HCT116 (cell line): ENCODE measurements around the gene RELB. TPM values are rescaled to one million over a fixed set of nuclear protein-coding genes. Genes with fewer than 3 reads are reported as not detected.

ENCODE experiments used
- ATAC-seq: fragments of 200-7000 bp; cut with Tn5 transposase; 2 replicates; pipeline ENCODE4 v1.9.1; 2020; ENCODE audit warnings: mild to moderate bottlenecking, moderate library complexity
- BruUV-seq: library from RNA; stranded (reverse); fragments of 400-500 nt; replicated peaks from 2 replicates; lab custom pipeline; 2021; lab: Mats Ljungman, UMichigan
- CTCF ChIA-PET: fragments of 300-600 bp; sonication (Branson Sonifier 250); formaldehyde crosslinking; loops from one replicate; lab custom pipeline; 2021; ENCODE audit warnings: antibody characterized with exemption; lab: Charles Lee
- POLR2A ChIA-PET: fragments of 300-600, 350-600 bp; sonication (Branson Sonifier 250); formaldehyde crosslinking; loops from one replicate; lab custom pipeline; 2021; ENCODE audit warnings: antibody characterized with exemption; lab: Charles Lee
- RAD21 ChIA-PET, 2 experiments: fragments of 300-600 bp; sonication (Branson Sonifier 250); formaldehyde crosslinking; loops; one replicate each; lab custom pipeline; 2023; ENCODE audit warnings: low total read pairs in 2 of 2; ENCODE audit not compliant: uncharacterized antibody in 2 of 2, unreplicated experiment in 2 of 2, low non-redundant PET in 1 of 2; lab: Charles Lee
- DNase-seq: peaks from one replicate; pipeline ENCODE4 v3.0.0-alpha.2; 2010; ENCODE audit warnings: low read depth, low spot score
- H2AFZ ChIP-seq: fragments of 200-600 bp; shearing (Covaris generic), sonication (generic); 2 replicates; pipeline ENCODE4 v1.6.1; 2017; ENCODE audit warnings: low read depth, mixed run types, mixed read lengths, antibody characterized with exemption, low read length; ENCODE audit not compliant: poor library complexity, severe bottlenecking
- H3K27ac ChIP-seq: 2 replicates; pipeline ENCODE4 v1.5.1; 2012; ENCODE audit warnings: low read depth, low read length
- H3K27me3 ChIP-seq: fragments of 200-600 bp; sonication (generic); 2 replicates; pipeline ENCODE4 v1.6.1; 2016; ENCODE audit warnings: mixed run types, low read length, mixed read lengths; ENCODE audit not compliant: insufficient read depth
- H3K36me3 ChIP-seq, 2 experiments: fragments of 200-500 bp in 1 of 2; fragments of 200-600 bp in 1 of 2; sonication (Bioruptor generic) in 1 of 2; sonication (generic) in 1 of 2; 2 replicates each; pipeline versions ENCODE4 v1.5.1 to v1.6.1; 2014 to 2016; ENCODE audit warnings: low read length in 2 of 2, inconsistent platforms in 1 of 2, mixed read lengths in 1 of 2, mixed run types in 1 of 2; ENCODE audit not compliant: insufficient read depth in 2 of 2, control insufficient read depth in 1 of 2
- H3K4me1 ChIP-seq, 2 experiments: fragments of 200-600 bp in 1 of 2; sonication (generic) in 1 of 2; 2 replicates each; pipeline versions ENCODE4 v1.5.1 to v1.6.1; 2012 to 2017; ENCODE audit warnings: low read length in 2 of 2, inconsistent platforms in 1 of 2, mild to moderate bottlenecking in 1 of 2, mixed read lengths in 1 of 2, mixed run types in 1 of 2, moderate library complexity in 1 of 2; ENCODE audit not compliant: insufficient read depth in 2 of 2, control insufficient read depth in 1 of 2
- H3K4me2 ChIP-seq: fragments of 200-600 bp; sonication (generic); 2 replicates; pipeline ENCODE4 v1.6.1; 2017; ENCODE audit warnings: mixed run types, low read length, mixed read lengths
- H3K4me3 ChIP-seq, 2 experiments: fragments of 200-600 bp in 1 of 2; sonication (generic) in 1 of 2; replicated peaks in 1 of 2; 2 replicates each; pipeline ENCODE4 v1.5.1; 2011 to 2016; ENCODE audit warnings: low read length in 2 of 2, control low read depth in 1 of 2, low read depth in 1 of 2, mild to moderate bottlenecking in 1 of 2, mixed read lengths in 1 of 2, mixed run types in 1 of 2
- H3K79me2 ChIP-seq: fragments of 200-600 bp; sonication (generic); 2 replicates; pipeline ENCODE4 v1.6.1; 2017; ENCODE audit warnings: mild to moderate bottlenecking, mixed run types, low read length, moderate library complexity, mixed read lengths; ENCODE audit not compliant: insufficient read depth
- H3K9ac ChIP-seq: fragments of 200-600 bp; sonication (generic); 2 replicates; pipeline ENCODE4 v1.6.1; 2016; ENCODE audit warnings: low read length, mixed read lengths
- H3K9me2 ChIP-seq: fragments of 200-600 bp; sonication (generic), shearing (Covaris generic); 2 replicates; pipeline ENCODE4 v1.6.1; 2017; ENCODE audit warnings: mixed run types, mild to moderate bottlenecking, moderate library complexity; ENCODE audit not compliant: insufficient read depth
- H3K9me3 ChIP-seq, 2 experiments: fragments of 200-500 bp in 1 of 2; fragments of 200-600 bp in 1 of 2; sonication (Bioruptor generic) in 1 of 2; sonication (generic) in 1 of 2; 2 replicates each; pipeline ENCODE4 v1.6.1; 2014 to 2017; ENCODE audit warnings: low read length in 2 of 2, mixed read lengths in 2 of 2, inconsistent platforms in 1 of 2, low read depth in 1 of 2, mild to moderate bottlenecking in 1 of 2, mixed run types in 1 of 2, moderate library complexity in 1 of 2; ENCODE audit not compliant: control insufficient read depth in 1 of 2, insufficient read depth in 1 of 2
- H4K20me1 ChIP-seq: fragments of 200-600 bp; sonication (generic), shearing (Covaris generic); 2 replicates; pipeline ENCODE4 v1.6.1; 2017; ENCODE audit warnings: mixed run types, mild to moderate bottlenecking, moderate library complexity; ENCODE audit not compliant: insufficient read depth
- ELF1 ChIP-seq: IDR thresholded peaks from 2 replicates; pipeline ENCODE4 v1.6.1; 2012; ENCODE audit warnings: low read depth, borderline replicate concordance
- EZH2 ChIP-seq: fragments of 200-600 bp; sonication (generic); IDR thresholded peaks from 2 replicates; pipeline ENCODE4 v1.6.1; 2017; ENCODE audit warnings: antibody characterized with exemption, mixed run types
- FOSL1 ChIP-seq: IDR thresholded peaks from 2 replicates; pipeline ENCODE4 v1.6.1; 2012; ENCODE audit warnings: low read depth
- JUND ChIP-seq: IDR thresholded peaks from 2 replicates; pipeline ENCODE4 v1.6.1; 2012
- POLR2AphosphoS5 ChIP-seq: IDR thresholded peaks from 2 replicates; pipeline ENCODE4 v1.6.1; 2011; ENCODE audit warnings: mild to moderate bottlenecking, low read depth, low read length, moderate library complexity
- RAD21 ChIP-seq: IDR thresholded peaks from 2 replicates; pipeline ENCODE4 v1.6.1; 2012; ENCODE audit warnings: low read depth, mild to moderate bottlenecking
- SIN3A ChIP-seq: IDR thresholded peaks from 2 replicates; pipeline ENCODE4 v1.6.1; 2012; ENCODE audit warnings: low read depth
- SRF ChIP-seq: IDR thresholded peaks from 2 replicates; pipeline ENCODE4 v1.6.1; 2012; ENCODE audit warnings: low read depth
- YY1 ChIP-seq: IDR thresholded peaks from 2 replicates; pipeline ENCODE4 v1.6.1; 2011; ENCODE audit warnings: low read length, low read depth, moderate library complexity, mild to moderate bottlenecking; ENCODE audit not compliant: insufficient replicate concordance; ENCODE audit errors: extremely low read depth
- ZBTB33 ChIP-seq: IDR thresholded peaks from 2 replicates; pipeline ENCODE4 v1.6.1; 2011; ENCODE audit warnings: mild to moderate bottlenecking, low read length, moderate library complexity; ENCODE audit not compliant: insufficient replicate concordance; ENCODE audit errors: extremely low read depth
- ZFX ChIP-seq: fragments of 450-650 bp; IDR thresholded peaks from 2 replicates; pipeline ENCODE4 v1.6.1; 2017
- intact Hi-C: fragments of 100-400 bp; cut with micrococcal nuclease; formaldehyde crosslinking; loops from 2 replicates; pipeline ENCODE4 v1.10.0; 2022
- total RNA-seq: library from RNA; stranded (reverse); gene quantifications from one replicate; pipeline ENCODE4 v1.2.1, GENCODE V29; 2021; ENCODE audit not compliant: unreplicated experiment

The RELB gene
- total RNA-seq, 1 experiment from 2014 or later, result 12.9 TPM

GRCh38 chr19:44959691-44960090, 41.6 kb upstream of the RELB start:
- no peaks in the 10 kb centered on the region for H3K9me3 ChIP-seq
- ATAC-seq (no peak), DNase-seq (no peak)
- H3K36me3 ChIP-seq, result peaks cover 12 to 18% of the 10 kb centered on the region in 2 experiments; a peak in 3 of 4 replicates
- ChIA-PET CTCF (no interaction called here), RAD21 (no interaction called here), POLR2A (interaction anchor here (0.6 kb wide), 1 partner anchor 42 kb away, joined by 3 read pairs; no protein-coding TSS in a partner anchor)
- H3K9ac ChIP-seq, result no peak overlapping the region
- no peak overlapping the region for H3K4me2 ChIP-seq
- TF ChIP-seq JUND, result no peak
- no peak for TF ChIP-seq ELF1
- TF ChIP-seq SRF, result no peak
- no peak for TF ChIP-seq YY1
- no peak for TF ChIP-seq POLR2AphosphoS5
- no peak for TF ChIP-seq EZH2
- TF ChIP-seq SIN3A, result no peak
- TF ChIP-seq ZFX, result no peak
- no peak for TF ChIP-seq FOSL1
- no peak for TF ChIP-seq ZBTB33
- TF ChIP-seq RAD21, result no peak
- H3K9me2 ChIP-seq, result no peaks in the 10 kb centered on the region
- no TSS peak for BruUV-seq
- H3K4me1 ChIP-seq, result peaks cover 3 to 16% of the 10 kb centered on the region in 2 experiments; a peak in 3 of 4 replicates
- H3K4me3 ChIP-seq, result no peak overlapping the region
- H3K27me3 ChIP-seq, result no peaks in the 10 kb centered on the region
- intact Hi-C loops, result loop anchor here (10.0 kb wide), 1 partner anchor 375 kb away; no protein-coding TSS in a partner anchor
- peaks cover 73% of the 10 kb centered on the region for H3K79me2 ChIP-seq
- no peaks in the 10 kb centered on the region for H4K20me1 ChIP-seq
- no peak overlapping the region for H2AFZ ChIP-seq
- H3K27ac ChIP-seq, result no peak overlapping the region
